ENCODE data around the gene NDEL1.

- TF ChIP-seq SRF (CRISPR knock-in tag; IDR thresholded peaks at IDR 0.05) (no peak), ZBTB1 (CRISPR knock-in tag; IDR thresholded peaks at IDR 0.05; ENCODE audit: borderline replicate concordance, low read depth) (no peak), ELF2 (CRISPR knock-in tag; IDR thresholded peaks at IDR 0.05) (no peak), CCNT2 (IDR thresholded peaks at IDR 0.05; ENCODE audit: borderline replicate concordance, extremely low read depth, insufficient read length, low read depth, low read length) (no peak), SETDB1 (IDR thresholded peaks at IDR 0.05; ENCODE audit: low read length) (no peak), POLR2A (conservative IDR thresholded peaks at IDR 0.05) (no peak)
These were observed 40.1 kb downstream of the NDEL1 start for GRCh38 chr17:8475781-8476180.

All from K562 (cell line).